NCI-H460 (cell line): ENCODE data around the gene B4GALT1. TPM values are rescaled to one million over a fixed set of nuclear protein-coding genes. Genes with fewer than 3 reads are reported as not detected.

Source experiments
- DNase-seq: peaks from one replicate; pipeline ENCODE4 v3.0.0-alpha.2; 2016; ENCODE audit warnings: low read depth; ENCODE audit errors: extremely low read depth
- total RNA-seq: library from RNA; depleted of rRNA; stranded (reverse); fragments of >200 nt; shearing (Covaris generic); gene quantifications from 2 replicates; pipeline ENCODE4 v1.2.3, GENCODE V29; 2014

Gene B4GALT1
- total RNA-seq, 1 experiment from 2014 or later = 60.0 TPM

DNA sequence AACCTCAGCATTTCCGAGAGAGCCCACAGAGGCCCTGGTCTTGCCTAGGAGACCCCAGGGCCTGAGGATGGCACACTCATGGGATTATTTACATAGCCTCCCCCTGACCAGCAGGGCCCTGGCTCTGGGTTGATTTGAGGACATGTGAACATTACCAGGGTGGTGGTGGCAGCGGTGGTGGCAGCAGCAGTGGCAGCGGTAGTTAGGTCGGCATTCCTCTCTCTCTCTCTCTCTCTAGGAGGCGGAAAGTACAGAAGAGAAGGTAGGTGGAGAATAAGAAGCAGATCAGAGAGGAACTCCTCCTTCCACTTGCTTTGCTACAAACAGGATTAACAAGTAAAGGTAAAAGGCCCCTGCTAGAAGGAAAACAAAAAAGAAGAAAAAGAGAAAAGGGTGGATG is 39.3 kb downstream of the B4GALT1 start:
- no peak for DNase-seq

DNA sequence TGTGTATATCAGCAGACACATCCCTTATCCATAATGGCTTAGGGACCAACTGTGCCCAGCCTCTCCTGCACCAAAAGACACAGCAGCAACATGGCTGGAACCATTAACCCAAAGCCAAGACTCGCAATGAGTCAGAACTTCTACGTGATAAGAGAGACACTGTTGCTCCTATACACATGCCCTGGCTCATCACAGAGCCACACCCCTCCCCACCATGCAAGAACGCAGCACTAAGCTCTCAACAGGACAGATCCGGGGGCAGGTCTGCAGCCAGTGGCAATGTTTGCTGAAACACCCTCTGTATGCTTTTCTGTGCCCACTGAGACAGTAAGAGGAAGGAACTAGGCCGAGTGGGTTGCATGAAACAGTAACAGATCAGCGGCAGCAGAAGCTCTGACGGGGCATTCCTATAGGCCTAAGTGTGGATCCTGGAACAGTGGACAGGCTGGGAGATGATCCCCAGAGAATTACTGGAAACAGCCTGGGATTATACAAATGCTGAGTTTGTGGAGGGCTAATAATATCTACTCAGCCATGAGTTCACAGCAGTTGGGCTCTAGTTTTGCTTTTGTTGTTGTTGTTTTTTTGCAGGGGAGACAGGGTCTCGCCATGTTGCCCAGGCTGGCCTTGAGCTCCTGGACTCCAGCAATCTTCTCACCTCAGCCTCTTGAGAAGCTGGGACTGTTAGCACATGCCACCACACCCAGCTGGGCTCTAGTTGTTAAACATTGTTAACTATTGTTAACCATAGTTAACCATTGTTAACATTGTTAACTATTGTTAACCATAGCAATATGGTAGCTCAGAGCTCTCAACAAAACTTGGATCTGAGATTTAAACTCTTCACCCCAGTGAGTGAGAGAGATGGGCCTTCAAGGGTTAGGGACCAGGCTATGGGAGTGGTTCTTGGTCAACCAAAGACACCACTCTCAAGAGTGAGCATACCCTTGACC is 41.0 kb downstream of the B4GALT1 start:
- DNase-seq = no peak

DNA sequence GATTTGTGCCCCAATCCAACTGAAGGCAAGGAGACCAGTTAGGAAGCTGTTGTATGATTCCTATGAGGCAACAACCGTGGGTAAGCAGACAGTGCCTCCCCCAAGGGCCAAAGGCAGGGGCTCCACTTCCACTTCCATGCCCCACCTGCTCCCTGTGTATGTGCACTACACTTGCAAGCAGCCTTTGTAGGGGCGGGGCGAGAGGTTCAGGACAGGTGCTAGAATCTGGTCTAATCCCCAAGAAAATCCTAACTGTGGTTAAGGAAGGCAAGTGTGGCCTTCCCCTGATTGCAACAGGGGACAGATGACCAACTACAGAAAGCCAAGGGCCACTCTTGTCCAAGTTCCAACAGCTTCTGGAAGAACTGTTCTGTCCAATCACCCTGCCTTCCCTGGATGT is 41.7 kb downstream of the B4GALT1 start:
- no peak for DNase-seq

DNA sequence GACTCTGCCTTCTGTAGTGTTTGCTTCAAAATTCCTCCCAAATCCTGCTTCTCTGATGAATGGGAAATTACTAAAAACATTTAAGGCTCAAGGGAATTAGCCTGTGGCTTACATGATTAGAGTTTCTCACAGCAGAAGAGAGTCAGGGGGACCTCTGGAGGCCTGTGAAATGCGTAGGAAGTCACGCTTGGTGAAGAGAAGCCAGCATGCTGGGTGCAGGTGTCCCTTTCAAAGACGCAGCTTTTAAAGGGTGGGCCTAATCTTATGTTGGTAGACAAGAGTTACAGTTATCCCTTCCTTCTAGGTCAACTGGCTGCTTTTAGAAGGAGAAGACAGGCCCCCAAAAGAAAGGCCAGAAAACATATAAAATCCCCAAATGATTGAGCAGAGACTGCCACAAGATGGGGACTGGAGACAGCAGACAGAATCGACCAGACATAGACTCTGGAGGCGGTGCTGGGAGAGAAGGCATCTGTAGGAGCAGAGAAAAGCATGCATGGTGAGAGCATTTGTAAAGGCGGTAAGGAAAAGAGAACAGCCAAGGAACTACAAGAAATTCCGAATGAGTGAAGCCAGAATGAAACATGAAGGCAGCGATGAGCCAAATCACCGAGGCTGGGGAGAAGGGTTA is 42.3 kb downstream of the B4GALT1 start:
- DNase-seq = no peak

DNA sequence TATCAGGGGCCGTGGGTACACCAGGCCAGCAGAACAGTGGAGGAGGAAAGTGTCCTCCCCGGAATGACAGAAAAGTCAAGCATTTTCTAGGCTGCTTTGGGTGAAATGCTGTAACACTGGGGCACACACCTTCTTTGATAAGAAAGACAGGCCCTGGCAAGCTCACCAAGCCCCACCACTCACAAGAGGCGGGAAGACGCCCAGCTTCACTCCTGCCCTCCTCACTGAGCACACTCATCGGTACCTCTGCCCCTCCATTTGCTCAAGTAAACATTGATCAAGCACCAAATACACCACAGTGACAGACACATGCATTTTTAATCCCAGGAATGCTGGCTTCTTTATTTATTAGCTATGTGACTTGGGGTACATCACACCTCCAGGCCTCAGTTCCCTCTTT is 43.1 kb downstream of the B4GALT1 start:
- no peak for DNase-seq

DNA sequence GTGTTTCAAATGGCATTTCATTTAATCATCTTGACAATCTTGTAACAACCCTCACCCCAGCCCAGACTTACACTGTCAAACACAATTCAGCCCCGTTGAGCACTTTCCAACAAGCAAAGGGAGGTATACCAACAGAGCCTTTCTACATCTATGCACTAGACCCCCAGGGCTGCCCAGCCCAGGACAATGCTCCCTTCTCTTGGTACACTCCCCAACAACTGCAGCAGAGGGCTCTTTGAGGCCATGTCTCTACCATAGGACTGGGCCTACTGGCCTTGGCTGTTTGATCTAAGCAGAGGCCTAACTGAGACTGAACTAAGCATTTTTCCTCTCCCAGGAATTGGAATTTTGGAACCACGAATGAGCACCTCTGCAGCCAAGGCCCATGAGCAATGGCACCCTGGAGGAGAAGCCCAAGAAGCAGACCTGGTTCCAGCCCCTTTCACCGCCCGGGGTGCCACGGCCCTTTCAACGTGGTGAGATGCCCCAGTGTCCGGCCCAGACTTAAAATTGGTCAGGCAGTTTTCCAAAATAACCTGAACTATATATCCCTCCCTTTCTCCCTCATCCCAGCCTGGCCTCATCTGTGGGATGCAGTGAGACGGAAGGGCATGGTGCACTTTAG is 43.6 kb downstream of the B4GALT1 start:
- DNase-seq = no peak

DNA sequence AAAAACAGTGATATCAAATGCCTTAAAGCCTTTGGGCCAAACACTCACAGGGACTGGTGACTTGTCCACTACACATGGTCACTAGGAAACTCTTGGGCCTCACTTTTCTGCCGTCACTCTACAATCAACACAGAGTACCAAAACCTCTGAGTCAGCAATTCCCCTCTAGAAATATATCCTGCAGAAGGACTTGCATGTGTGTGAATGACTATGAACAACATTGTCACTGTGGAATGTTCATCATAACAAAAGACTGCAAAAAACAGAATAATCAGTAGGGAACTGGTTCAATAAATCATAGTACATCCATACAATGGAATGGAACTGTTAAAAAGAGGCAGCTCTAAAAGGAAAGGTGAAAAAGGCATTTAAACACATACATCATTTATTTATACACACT is 46.5 kb downstream of the B4GALT1 start:
- DNase-seq = no peak

DNA sequence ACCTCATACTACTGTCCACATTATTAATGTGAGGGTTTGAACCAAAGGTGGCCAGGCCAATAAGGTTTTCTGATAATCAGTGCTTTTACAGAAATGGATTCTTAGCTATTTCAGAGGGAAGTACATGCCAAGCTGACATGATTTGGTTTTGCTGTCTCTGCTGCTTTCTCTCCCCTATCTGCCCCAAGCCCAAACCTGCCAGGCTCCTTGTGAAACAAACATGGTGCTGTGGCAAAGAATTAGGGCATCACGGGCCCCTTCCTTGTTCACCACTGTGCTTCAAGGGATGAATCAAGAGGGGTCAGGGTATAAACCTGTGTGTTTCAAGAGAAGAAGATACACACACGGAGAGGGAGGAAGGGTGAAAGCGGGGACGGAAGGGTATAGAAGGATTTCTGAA is 49.3 kb downstream of the B4GALT1 start:
- no peak for DNase-seq

DNA sequence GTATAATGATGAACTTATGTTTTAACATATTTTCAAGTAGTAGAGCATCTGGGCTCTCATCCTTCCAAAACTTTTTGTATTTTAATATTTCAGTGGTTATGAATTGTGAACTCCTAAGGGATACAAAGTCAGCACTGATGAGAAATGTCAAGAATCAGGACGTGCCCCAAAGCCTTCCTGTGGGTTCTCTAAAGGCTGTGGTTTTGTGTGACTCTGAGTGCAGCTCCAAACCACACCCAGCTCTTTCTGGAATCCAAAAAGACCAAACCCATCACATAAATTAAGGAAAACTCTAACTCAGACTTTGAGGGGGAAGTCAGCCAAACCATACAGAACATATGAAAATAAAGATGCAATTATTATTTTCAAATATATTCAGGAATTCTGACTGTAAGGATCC is 49.8 kb downstream of the B4GALT1 start:
- no peak for DNase-seq

DNA sequence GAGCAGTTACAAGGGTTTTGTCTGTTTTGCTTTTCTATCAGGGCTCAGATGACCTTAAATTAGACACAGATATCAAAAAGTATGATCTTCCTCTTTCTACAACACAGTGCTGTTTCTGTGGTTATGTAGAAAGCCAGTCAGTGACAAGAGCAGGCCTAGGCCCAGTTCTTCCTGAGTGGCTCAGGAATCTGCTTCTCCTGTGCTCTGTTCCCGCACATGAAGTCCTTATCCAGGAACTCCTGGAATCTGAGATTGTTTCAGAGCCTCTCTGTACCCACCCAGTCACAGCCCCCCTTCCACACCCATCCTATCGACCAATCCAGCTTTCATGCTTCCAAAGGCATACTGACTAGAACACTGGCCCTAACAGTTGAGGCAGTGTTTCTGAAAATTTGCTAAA is 50.3 kb downstream of the B4GALT1 start:
- no peak for DNase-seq

DNA sequence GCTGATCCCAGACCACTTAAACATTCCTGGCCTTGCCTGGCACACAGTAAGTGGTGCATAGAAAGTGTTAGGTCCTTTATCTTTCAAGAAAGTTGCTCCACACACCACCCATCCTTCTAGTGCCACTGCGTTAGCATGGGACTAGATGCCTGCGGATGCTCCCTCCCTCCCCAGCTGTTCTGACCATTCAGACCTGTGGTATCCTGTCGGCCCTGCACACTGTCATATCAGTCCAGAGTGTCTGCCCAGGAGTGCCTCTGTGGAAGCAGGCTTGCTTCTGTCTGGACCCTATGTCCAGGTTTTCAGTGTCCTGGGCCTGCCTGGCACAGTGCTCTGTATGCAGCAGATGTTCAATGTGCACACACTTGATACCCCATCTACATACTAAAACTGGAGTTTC is 52.4 kb downstream of the B4GALT1 start:
- DNase-seq = no peak

DNA sequence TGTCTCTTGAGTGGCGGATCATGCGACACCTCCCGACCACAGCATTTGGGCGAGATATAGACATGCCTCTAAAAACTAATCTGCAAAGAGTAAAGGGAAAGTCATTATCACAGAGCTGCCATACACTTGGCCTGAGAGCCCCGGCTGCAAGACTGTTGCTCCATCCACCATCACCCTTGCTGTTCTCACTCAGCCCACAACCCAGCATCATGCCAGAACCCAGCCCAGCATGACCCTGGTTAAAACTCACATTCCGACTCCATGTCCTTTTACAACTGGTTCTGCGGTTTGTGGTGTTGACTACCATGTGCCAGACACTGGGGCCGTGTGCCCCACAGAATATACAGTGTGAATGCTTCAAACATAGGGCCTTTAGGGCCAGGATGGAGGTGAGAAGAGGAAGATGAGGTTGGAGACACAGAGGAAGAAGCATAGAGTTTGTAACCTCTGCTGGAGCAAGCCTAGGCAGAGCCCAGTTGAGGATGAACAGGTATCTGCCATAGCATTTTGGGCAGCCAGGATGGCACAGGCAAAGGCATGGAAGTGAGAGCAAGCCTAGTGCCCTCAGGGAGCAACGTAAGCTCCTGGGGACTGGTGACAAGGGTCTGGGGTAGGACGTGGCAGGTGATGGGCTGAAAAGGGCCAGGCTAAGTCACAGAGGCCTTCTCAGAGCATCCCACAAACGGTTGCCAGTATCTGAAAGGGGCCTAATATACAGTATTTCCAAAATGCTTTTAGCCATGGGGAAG is 53.2 kb downstream of the B4GALT1 start:
- DNase-seq = no peak

DNA sequence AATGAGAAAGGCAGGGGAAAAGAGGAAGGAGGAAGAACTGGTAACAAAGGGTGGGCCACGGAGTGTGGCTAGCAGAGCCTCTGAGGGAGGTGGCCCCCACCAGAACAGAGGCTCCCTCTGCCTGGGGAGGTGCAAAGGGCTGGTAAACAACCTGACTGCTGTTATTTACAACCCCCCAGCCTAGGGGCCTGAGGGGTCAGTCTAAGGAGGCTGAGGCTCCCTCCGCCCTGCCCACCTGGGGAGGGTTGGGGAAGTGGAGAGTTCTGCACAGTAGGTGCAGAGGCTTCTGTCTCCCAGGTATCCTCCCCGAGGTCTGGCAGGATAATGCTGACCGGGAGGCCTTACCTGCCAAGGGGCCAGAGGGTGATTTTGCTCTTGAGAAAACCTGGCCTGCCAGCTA is 55.0 kb downstream of the B4GALT1 start:
- DNase-seq = no peak

DNA sequence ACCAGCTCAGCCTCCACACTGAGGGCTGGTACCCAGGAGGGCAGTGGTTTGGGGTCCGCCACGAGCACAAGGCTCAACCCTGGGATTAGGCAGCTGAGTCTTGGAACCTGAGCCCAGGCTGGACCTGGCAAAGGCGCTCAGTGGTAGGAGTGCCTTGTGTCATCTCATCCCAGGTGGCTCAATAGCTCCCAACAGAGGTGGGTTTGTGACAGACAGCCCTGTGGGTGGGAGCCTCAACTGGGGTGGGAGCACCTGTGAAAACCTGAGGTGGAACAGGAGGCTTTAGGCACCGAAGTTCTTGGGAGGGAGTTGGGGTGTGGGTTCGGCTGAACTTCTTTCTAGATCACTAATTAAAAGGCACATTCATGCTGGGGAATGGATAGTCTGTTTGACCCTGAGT is 55.5 kb downstream of the B4GALT1 start:
- DNase-seq = no peak

DNA sequence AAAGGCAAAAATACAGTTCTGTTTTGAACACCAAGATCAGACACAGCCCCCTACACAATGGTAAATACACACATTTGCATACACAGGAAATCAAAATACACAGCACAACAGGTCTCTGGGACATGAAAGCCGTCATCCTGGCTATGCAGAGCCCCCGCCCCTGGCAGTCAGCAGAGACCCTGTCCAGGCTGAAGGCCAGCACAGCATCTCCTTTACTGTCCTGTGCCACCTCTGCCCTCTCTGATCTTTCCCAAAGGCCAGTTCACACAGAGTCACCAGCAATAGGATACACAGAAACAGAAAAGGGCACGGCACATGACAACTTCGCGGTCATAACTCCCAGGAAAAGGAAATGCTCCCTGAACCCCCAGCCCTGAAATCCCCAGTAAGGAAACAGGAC is 56.5 kb downstream of the B4GALT1 start:
- DNase-seq = no peak

DNA sequence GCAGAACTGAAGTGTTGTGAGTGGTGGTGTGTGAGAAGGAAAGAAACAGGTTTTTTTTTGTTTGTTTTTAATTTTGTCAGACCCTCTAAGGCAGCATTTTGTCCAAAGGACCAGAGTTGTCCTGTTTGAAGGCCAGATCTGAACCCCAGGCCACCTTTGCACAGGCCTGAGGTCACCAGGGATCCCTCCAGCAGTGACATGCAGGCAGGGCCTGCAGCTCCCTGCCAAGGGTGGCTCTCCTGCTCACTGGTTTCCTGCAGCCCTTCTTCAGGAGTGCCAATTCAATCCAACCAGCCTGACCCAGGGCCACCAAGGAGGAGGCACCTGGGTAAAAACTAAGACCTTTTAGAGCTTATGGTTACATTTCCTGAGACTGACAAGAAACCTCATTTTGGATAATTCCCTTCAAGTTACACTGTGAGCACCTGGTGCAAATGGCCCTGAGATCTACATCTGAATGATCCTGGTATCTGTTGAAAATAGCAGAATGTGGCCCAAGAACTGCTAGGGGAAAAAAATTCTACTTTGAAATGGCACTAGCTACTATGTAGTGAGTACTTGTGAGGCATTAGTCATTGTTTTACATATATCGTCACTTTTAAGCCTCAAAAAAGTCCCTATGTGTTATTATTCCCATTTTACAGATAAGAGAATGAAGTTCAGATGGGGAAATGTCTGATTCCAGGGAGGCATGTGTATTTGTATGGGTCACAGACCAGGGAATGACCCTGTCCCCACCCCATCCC is 57.1 kb downstream of the B4GALT1 start:
- DNase-seq = no peak

DNA sequence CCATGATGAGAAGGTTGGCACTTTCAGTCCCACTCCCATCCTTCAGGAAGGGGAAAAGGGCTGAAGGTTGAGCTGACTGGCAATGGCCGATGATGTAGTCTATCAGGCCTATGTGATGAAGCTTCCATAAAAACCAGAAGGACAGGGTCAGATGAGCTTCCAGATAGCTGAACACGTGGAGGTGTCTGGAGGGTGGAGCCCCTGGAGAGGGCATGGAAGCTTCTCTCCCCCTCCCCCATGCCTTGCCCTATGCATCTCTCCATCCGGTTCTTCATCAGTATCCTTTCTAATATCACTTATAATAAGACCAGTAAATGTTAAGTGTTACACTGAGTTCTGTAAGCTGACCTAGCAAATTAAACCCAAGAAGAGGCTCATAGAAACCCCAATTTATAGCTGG is 58.0 kb downstream of the B4GALT1 start:
- DNase-seq = no peak

DNA sequence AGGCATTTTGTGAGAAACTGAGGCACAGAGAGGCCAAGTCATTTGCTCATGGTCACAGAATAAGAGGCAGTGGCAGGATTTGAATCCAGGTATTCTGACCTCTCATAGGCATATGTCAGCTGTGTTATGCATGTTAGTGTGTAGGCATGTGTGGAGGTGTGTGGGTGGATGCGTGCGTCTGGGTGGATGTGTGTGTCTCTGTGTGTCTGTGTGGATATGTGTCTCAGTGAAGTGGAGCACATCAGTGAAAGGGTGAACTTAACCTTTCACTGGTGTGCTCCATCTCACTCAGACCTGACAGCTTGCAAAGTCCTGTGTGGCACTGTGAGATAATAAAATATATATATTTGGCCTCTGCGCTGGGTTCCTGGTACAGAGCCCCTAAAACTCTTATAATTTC is 58.7 kb downstream of the B4GALT1 start:
- DNase-seq = no peak

DNA sequence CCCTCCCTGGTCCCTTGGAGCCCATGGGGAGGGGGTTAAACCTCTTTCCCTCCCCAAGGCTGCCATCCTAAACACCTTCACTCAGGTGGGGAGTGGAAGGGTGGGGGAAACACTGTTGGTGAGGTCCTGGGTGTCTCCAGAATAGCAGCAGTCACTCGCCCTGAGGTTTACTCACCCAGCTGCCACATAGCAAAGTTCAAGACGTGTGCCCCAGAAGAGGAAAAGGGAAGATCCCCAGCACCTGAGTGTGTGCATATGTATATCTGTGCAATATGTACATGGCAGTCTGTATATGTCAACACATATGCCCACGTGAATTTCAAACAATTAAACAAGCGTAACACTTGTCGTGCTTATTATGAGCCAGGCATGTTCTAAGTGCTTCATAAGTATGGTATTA is 59.4 kb downstream of the B4GALT1 start:
- DNase-seq = no peak

DNA sequence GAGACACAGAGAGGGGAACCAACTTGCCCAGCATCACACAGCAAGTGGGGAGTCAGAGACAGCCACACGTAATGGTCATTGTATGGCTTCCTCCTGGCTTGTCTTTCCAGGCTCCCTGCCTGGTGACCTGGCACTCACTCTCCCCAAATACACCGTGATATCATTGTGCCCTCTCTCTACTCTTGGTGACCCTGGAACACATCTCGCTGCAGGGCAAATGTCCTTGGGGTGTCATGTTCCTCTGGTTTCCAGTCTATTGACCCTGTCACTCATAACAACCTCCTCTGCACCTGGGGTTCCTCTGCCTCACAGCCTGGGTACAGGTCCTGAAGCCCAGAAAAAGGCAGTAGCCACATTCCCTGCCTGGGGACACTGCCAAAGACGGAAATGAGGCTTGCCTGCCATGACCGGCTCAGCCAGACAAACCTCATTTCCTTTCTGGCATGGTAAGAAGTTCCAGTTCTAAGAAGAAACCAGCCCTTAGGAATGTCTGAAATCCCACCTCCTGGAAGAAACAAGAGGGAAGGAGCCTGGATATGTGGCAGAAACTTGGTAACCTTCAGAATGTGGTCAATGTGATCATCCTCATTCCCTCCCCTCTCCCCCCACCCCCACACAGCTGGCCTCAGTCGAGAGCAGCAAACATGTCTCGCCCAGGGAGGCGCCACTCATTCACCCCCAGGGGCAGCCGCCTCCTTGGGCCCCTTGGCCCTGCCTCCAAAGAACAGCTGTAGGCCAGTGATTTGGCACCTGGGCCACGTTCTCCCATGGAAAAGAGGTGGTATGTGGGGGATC is 60.1 kb downstream of the B4GALT1 start:
- no peak for DNase-seq
